ENCODE measurements around the gene CXCL6.
A peak's percentile ranks its signal among the peaks of the same experiment; 100 is the strongest.

Gene CXCL6

GRCh38 chr4:73860917-73861316, 24.4 kb downstream of the CXCL6 start:
- no peak for TF ChIP-seq CTCF (IDR thresholded peaks at IDR 0.05; ENCODE audit: borderline replicate concordance, control extremely low read depth, extremely low read depth, insufficient read depth, missing control alignments)
- in situ Hi-C loops (cut with MboI; ENCODE audit: low sequenced_read_pairs, unreplicated experiment), result no loop called here
- DNase-seq (ENCODE audit: low spot score), result no peak

GRCh38 chr4:73862322-73862721, 25.8 kb downstream of the CXCL6 start:
- in situ Hi-C loops (cut with MboI; ENCODE audit: low sequenced_read_pairs, unreplicated experiment), result no loop called here
- no peak for DNase-seq (ENCODE audit: low spot score)
- no peak for TF ChIP-seq CTCF (IDR thresholded peaks at IDR 0.05; ENCODE audit: borderline replicate concordance, control extremely low read depth, extremely low read depth, insufficient read depth, missing control alignments)

- peak; percentile 20 for DNase-seq (ENCODE audit: low spot score)
- in situ Hi-C loops (cut with MboI; ENCODE audit: low sequenced_read_pairs, unreplicated experiment), result no loop called here
- TF ChIP-seq CTCF (IDR thresholded peaks at IDR 0.05; ENCODE audit: borderline replicate concordance, control extremely low read depth, extremely low read depth, insufficient read depth, missing control alignments), result peak; percentile 35
Measured at GRCh38 chr4:73864365-73864764, 27.9 kb downstream of the CXCL6 start.

- no peak for TF ChIP-seq CTCF (IDR thresholded peaks at IDR 0.05; ENCODE audit: borderline replicate concordance, control extremely low read depth, extremely low read depth, insufficient read depth, missing control alignments)
- DNase-seq (ENCODE audit: low spot score), result no peak
- in situ Hi-C loops (cut with MboI; ENCODE audit: low sequenced_read_pairs, unreplicated experiment), result no loop called here
Measured at GRCh38 chr4:73864961-73865360, 28.5 kb downstream of the CXCL6 start.

- no peak for DNase-seq (ENCODE audit: low spot score)
- no peak for TF ChIP-seq CTCF (IDR thresholded peaks at IDR 0.05; ENCODE audit: borderline replicate concordance, control extremely low read depth, extremely low read depth, insufficient read depth, missing control alignments)
- in situ Hi-C loops (cut with MboI; ENCODE audit: low sequenced_read_pairs, unreplicated experiment), result no loop called here
Measured at GRCh38 chr4:73865431-73866096, 29.1 kb downstream of the CXCL6 start.

- TF ChIP-seq CTCF (IDR thresholded peaks at IDR 0.05; ENCODE audit: borderline replicate concordance, control extremely low read depth, extremely low read depth, insufficient read depth, missing control alignments), result no peak
- DNase-seq (ENCODE audit: low spot score), result no peak
- in situ Hi-C loops (cut with MboI; ENCODE audit: low sequenced_read_pairs, unreplicated experiment), result no loop called here
Measured at GRCh38 chr4:73866246-73866645, 29.8 kb downstream of the CXCL6 start.
